Measurements from ENCODE around the gene SULT1A3.
"Not testable (repeated sequence)": the region's sequence is repeated elsewhere in the genome, so short reads cannot be mapped to it uniquely, and the experiment has no call there.

Gene SULT1A3

DNA sequence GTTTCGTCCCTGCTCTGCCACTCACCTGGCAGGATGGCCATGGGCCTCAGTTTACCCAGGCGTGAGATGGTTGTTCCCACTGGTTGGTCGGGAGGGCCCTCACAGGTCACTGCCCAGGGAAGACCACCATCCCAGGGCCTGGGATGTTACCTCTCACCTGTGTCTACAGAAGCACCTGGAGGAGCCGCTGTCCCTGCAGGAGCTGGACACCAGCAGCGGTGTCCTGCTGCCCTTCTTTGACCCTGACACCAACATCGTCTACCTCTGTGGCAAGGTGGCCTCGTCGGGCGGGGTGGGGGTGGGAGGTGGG, 11.5 kb upstream of the SULT1A3 start:
- no peak for DNase-seq

GRCh38 chr16:30187971-30188561, 11.0 kb upstream of the SULT1A3 start:
- no peak for DNase-seq

- DNase-seq, result not testable (repeated sequence)
Measured at GRCh38 chr16:30191158-30191557, 7.9 kb upstream of the SULT1A3 start.

- DNase-seq, result not testable (repeated sequence)
Measured at GRCh38 chr16:30193098-30193497, 6.0 kb upstream of the SULT1A3 start.

DNA sequence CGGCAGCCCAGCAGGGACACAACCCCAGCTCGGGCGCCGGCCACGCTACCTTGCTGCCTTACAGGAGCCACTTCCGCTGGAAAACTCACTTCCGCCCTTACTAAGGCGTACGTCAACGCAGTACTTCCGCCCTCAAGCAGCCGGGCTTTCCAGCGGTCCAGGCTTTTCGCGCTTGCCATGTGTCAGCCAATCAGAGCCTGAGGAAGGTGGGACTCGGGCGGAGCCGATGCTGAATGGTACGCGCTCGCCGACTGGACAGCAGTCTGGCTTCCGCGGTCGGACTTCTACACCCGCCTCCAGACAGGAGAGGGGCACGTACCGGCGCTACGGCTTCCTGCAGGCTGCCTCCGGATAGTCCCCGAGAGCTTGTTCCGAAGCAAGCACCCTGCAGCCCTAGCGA, 5.4 kb upstream of the SULT1A3 start, which contains the start of the genes BOLA2B and SLX1A:
Gene BOLA2B (minus strand): TSS at position 52 of the 400 bp plus-strand sequence. CDS start 71 bp downstream, outside the sequence.
Gene SLX1A (plus strand): TSS at position 261 of the 400 bp plus-strand sequence. CDS start 210 bp downstream, outside the sequence.
- not testable (repeated sequence) for DNase-seq

DNA sequence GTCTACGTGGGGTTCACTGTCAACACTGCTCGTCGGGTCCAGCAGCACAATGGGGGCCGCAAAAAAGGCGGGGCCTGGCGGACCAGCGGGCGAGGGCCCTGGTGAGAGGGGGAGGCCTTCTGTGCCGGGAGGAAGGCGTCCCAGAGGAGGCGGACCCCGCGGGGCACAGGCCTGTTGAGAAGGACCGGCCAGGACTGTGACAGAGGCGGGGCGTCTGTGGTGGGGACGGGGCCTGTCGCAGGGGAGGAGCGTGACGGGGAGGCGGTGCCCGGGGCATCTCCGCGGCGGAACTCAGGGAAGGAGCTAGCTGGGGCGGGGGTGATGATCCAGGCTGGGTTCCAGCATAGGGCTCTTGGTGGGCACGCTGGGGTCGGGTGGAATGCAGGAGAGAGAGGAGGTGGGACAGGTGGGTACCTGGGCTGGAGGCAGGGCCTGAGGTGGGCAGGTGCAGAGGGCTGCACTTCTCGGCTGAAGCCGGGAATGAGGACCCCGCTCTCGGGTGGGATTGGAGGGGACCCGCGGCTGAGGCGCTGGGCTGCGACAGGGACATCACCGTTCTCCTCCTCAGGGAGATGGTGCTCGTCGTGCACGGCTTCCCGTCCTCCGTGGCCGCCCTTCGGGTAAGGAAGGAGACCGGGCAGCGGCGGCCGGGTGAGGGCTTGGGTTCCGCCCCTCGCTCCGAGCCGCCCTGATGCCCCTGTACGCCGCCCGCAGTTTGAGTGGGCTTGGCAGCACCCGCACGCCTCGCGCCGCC, 4.7 kb upstream of the SULT1A3 start:
- not testable (repeated sequence) for DNase-seq

GRCh38 chr16:30197001-30197400, 2.1 kb upstream of the SULT1A3 start:
- DNase-seq, result not testable (repeated sequence)

- not testable (repeated sequence) for DNase-seq
Measured at GRCh38 chr16:30199608-30200343, 721 bp downstream of the SULT1A3 start.

GRCh38 chr16:30205541-30206236, 6.6 kb downstream of the SULT1A3 start:
- not testable (repeated sequence) for DNase-seq

DNA sequence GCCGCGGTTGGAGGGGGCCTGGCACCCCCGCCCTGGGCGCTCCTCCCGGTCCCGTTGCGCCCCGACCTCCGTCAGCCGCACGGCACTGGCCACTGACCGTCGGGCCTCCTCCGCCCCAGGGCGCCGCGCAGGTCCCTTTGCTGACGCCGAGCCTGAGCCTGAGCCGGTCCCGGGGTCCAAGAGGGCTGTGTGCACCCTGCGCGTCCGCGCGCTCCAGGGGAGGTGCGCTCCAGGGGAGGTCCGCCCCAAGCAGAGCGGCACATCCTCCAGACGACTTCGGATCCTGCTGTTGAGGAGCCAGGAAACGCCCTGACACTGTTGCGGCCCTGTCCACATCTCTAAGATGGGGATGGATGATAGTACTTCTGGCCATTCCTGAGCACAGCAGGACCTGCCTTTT, 7.2 kb downstream of the SULT1A3 start:
- not testable (repeated sequence) for DNase-seq

GRCh38 chr16:30207063-30207704, 8.1 kb downstream of the SULT1A3 start:
- not testable (repeated sequence) for DNase-seq

- DNase-seq, result not testable (repeated sequence)
Measured at GRCh38 chr16:30209032-30209431, 10.0 kb downstream of the SULT1A3 start.

DNA sequence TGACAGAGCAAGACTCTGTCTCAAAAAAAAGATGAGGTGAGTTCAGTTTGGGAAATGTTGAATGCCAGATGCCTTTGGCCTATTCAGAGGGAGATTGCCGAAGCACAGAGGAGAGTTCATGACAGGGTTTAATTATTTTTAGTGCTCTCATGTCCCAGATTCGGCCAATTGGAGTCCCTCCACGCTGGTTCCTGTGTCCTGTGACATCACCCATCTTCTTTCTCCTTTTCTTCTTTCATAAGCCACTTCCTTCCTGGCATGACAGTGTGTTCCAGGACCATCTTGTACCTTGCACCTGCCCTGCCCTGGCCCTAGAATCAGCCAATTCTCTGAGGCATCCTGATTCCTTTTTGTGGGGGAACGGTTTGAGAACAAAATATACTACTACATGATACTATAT, 12.4 kb downstream of the SULT1A3 start:
- not testable (repeated sequence) for DNase-seq

GRCh38 chr16:30217082-30217481, 18.0 kb downstream of the SULT1A3 start:
- DNase-seq, result not testable (repeated sequence)

DNA sequence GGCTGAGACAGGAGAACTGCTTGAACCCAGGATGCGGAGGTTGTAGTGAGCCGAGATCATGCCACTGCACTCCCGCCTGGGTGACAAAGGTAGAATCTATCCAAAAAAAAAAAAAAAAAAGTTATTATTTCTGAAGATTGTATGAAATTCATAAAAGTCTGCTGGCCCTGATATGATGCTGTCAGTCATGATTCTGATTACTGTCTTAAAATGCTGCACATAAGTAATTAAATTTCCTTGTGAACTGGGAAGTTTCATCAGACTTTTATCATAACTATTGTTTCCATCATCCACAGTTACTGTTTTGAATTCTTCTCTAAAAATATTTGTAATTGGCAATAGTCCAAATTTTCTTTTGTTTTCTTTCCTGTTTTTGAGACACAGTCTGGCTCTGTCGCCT, 49.3 kb downstream of the SULT1A3 start, which contains the start of gene NPIPB13:
Gene NPIPB13 (minus strand): TSS at position 101 of the 400 bp plus-strand sequence. CDS start 2,906 bp downstream, outside the sequence.
- DNase-seq, result not testable (repeated sequence)

Measured in NK-92 treated with Interleukin-12 subunit alpha and Interleukin-12 subunit beta, amount 100 ng/mL, for 24 hours (cell line).